GM21825 (cell line): ENCODE data around the gene XKR7.
"Not testable (repeated sequence)": the region's sequence is repeated elsewhere in the genome, so short reads cannot be mapped to it uniquely, and the experiment has no call there.

Experiments used
- ATAC-seq: cut with Tn5 transposase; IDR thresholded peaks from one replicate; pipeline ENCODE4 v1.9.1; 2021; ENCODE audit warnings: mild to moderate bottlenecking, moderate library complexity; ENCODE audit not compliant: unreplicated experiment

Gene XKR7, protein sequence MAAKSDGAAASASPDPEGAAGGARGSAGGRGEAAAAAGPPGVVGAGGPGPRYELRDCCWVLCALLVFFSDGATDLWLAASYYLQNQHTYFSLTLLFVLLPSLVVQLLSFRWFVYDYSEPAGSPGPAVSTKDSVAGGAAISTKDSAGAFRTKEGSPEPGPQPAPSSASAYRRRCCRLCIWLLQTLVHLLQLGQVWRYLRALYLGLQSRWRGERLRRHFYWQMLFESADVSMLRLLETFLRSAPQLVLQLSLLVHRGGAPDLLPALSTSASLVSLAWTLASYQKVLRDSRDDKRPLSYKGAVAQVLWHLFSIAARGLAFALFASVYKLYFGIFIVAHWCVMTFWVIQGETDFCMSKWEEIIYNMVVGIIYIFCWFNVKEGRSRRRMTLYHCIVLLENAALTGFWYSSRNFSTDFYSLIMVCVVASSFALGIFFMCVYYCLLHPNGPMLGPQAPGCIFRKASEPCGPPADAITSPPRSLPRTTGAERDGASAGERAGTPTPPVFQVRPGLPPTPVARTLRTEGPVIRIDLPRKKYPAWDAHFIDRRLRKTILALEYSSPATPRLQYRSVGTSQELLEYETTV

DNA sequence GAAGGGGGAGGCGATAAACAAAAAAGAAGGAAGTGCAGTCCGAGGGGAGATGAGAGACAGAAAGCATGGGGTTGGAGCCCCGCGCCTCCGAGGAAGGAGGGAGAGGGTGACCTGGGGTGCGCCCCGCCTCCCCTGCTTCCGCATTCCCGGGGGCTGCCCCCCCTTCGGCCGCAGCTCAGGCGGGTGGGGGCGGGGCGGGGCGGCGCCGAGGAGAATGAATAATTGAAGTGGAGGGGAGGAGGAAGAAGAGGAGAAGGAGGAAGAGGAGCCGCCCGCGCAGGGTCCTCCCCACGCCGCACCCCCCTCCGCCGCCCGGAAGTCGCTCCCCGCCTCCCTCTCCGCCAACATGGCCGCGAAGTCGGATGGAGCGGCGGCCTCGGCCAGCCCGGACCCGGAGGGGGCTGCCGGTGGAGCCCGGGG lies at the start of gene XKR7:
Gene XKR7 (plus strand): TSS at position 322 of the 420 bp plus-strand sequence. CDS start 25 bp downstream, at position 347.
- ATAC-seq = no peak

DNA sequence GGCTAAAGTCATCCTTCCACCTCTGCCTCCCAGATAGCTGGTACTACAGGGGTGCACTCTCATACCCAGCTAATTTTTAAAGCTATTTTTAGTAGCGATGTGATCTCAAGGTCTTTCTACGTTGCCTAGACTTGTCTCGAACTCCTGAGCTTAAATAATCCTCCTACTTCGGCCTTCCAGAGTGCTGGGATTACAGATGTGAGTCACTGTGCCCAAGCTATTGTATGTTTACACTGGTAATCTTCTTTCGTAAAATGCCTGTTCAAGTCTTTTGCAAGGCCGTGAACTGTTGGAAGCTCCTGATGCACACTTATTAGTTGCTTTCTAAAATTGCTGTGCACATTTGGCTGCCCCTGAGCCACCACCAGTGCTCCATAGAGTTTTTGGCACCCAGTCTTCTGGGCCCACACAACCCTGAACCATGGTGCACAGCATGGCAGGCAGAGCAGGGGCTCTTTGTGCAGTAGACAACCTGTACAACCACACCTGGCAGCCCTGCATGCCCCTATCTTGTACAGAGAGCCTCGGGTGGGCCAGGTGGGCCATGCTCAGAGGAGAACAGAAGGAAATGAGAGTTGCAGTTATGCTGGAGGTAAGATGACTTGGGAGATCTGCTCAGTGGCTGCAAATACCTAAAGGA lies 49.4 kb upstream of the XKR7 start:
- no peak for ATAC-seq

DNA sequence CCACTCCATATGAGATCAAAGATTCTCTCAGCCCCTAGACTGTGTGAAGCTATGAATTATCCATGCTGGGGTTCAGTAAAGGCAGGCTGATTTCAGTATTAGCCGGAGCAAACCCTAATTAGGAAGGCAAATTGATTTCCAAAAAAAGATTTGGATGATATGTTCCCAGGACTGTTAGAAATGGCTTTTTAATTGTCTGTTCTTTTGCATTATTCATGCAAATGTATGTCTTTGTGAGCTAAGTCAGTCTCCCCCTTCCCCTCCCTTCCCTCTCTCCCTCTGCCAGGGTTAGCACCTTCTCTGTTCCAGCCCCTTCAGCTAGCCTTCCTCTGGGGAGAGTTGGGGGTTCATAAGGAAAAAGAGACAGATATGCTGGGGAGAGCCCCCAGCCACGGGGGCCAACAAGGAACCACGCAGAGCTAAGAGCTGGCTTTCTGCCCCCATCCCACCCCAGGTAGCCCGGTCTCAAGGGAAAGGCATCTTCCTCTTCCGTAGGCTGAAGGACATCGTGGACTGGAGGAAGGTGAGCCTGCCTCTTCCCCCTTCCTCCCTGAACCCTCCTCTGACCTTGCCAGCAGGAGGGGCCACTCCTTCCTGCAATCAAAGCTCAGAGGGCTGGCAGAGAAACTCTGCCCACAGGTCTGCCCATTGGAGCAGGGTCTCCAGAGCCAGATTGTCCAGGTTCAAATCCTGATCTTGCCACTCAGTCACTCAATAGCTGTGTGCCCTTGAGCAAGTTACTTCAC lies 48.4 kb upstream of the XKR7 start:
- ATAC-seq = no peak

DNA sequence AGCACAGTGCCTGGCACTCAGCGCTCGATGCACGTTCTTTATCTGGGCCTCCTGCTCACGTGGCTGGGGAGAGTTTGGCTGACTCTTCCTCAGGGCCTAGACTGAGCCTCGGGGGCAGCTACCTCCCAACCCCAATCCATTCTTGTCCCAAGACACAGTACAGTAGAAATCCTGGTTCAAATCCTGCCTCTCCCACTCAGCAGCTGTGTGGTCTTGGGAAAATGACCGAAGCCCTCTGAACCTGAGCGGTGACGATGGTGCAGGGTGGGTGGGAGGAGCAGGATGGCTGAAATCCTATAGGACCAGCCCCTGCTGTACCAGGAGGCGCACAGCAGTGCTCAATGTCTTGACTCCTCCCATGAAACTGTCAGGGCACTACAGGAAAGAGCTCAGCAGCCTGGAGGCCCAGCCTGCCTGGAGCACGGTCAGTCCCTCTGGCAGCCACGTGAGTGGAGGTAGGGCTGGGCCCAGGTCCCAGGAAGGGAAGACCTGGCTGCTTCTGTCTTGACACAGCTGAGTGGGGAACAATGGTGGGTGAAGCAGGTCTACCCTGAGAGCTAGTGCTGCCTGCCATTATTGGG lies 47.6 kb upstream of the XKR7 start:
- no peak for ATAC-seq

DNA sequence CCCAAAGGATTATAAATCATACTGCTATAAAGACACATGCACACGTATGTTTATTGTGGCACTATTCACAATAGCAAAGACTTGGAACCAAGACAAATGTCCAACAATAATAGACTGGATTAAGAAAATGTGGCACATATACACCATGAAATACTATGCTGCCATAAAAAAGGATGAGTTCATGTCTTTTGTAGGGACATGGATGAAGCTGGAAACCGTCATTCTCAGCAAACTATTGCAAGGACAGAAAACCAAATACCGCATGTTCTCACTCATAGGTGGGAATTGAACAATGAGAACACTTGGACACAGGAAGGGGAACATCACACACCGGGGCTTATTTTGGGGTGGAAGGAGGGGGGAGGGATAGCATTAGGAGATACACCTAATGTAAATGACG lies 46.5 kb upstream of the XKR7 start:
- ATAC-seq = not testable (repeated sequence)

DNA sequence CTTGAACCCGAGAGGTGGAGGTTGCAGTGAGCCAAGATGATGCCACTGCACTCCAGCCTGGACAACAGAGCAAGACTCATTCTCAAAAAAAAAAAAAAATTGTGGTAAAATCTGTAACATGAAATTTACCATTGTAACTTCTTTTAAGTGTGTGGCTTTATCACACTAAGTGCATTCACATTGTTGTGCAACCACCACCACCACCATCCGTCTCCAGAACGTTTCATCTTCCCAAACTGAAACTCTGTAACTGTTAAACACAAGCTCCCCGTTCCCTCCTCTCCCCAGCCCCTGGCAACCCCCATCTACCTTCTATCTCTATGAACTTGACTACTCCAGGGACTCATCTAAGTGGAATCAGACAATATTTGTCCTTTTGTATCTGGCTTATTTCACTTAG lies 45.8 kb upstream of the XKR7 start:
- ATAC-seq = no peak

DNA sequence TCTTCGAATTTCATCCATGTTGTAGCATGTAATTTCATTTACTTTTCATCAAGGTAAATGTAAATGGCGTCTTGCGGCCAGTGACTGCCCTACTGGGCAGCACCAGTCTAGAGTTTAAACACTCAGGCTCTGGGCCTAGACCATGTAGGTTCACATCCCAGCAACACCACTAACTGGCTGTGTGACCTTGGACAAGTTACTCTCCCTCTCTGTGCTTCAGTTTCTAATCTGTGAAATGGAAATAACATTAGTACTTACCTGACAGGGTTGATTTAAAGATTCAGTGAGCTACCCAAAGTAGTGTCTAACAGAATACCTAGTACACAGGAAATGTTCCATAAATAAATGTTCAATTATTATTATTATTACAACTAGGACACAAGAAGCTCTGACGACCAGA lies 45.4 kb upstream of the XKR7 start:
- ATAC-seq = no peak

DNA sequence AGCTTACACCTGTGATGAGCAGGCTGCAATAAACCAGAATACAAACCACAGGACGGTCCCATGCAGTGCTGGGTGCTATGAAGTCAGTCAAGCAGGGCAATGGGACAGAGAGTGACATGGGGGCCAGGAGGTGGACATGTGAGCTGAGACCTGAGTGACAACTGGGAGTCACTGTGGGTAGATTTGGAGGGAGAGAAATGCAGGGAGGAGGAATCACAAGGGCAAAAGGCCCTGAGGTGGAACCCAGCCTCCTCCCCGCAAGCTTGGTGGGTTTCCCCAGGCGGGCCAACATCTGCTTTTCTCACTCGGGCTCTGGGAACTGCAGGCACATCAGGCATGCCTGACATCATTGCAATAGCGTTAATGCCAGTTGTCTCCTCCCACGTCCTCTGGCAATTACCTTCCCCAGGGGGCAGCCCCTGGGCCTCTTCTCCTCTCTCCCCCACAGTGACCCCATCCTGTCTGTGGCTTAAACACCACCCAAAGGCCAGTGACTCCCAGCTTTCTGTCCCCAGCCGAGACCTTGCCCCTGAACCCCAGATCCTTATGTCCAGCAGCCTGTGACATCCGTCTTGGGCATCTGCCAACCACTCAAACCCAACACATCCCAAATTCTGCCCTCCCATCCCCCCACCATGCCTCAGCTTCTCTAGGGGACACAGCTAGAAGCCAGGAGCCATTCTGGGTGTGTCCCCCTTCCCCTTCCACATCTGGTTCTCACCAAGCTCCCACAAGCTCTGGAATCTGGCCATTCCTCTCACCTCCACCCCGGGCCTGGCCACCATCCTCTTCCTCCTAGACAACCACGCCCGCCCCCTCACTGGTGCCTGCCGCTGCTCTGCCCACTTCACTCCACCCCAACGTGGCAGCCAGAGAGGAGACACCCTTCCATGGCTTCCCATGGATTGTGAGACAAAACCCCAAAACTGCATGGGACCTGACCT lies 44.3 kb upstream of the XKR7 start:
- peak; percentile 76 for ATAC-seq

DNA sequence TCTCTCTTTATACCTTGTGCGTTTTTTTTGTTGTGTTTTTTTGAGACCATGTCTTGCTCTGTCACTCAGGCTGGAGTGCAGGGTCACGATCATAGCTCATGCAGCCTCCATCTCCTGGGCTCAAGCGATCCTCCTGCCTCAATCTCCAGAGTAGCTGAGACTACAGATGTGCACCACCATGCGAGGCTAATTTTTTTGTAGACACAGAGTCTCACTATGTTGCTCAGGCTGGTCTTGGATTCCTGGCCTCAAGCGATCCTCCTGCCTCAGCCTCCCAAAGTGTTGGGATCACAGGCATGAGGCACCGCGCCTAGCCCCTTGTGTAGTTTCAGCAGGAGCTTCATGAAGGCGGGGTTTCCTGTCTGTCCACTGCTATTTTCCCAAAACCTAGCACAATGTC lies 43.4 kb upstream of the XKR7 start:
- ATAC-seq = no peak

DNA sequence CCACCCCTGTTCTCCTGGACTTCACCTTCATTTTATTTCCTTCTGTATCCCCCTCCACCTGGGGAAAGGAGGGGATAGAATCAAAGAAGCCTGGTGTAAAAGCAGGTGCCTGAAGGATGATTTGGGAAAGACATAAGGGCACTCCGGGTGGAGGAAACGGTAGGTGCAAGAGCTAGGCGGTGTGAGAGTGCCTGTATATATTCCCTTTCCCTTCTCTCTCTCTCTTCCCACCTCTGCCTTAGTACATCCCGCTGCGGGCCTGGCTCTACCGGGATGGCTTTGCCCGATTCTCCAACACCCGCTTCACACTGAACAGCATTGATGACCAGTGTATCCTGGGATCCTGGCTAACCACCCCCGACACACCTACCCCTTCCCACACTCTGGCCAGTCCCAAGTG lies 42.3 kb upstream of the XKR7 start:
- no peak for ATAC-seq

DNA sequence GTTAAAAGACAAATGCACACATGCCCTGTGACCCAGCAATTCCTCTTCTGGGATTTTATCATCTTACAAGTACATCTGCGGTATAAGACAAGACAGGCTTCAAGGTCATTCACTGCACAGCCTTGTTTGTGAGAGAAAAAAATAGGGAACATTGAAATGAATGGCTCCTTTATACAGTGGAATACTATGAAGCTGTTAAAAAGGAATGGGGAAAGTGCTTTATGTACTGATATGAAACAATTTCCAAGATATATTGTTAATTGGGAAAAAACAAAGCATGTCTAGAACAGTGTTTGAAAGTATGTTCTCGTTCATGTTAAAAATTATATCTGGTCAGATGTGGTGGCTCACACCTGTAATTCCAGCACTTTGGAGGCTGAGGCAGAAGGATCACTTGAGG lies 41.5 kb upstream of the XKR7 start:
- ATAC-seq = no peak

DNA sequence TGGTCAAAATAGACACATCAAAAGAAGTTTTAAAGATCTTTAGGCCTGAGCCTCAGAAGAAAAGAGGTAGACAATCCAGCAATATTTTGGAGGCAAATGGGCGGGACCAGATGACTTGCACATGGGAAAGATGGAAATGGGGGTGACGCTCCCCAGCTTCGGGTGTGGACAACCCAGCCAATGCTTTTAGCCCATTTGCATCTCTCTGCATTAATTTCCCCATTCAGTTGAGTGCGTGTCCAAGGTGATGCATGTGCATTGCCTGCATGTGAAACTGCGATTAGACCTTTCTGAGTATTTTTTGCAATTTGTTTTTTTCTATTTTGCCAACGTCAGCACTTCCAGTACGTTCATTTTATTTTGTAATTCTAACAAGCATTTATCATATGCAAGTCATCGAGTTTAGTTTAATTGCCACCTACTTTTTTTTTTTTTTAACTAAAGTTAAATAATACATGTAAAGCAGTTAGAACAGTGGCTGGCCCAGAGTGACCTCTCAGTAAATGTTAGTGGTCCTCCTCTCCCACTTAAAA lies 40.3 kb upstream of the XKR7 start:
- no peak for ATAC-seq

DNA sequence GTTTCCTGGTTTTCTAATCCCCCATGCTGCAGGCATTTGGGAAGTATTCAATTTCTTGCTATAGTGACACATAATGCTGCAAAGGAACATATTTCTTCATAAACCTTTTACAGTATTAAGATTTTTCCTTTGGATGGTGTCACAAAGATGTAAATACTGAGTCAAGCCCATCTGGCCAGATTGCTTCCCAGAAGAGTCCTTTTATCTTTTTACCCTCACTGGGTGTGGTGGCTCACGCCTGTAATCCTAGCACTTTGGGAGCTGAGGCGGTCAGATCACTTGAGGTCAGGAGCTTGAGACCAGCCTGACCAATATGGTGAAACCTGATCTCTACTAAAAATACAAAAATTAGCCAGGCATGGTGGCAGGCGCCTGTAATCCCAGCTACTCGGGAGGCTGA lies 38.3 kb upstream of the XKR7 start:
- not testable (repeated sequence) for ATAC-seq

DNA sequence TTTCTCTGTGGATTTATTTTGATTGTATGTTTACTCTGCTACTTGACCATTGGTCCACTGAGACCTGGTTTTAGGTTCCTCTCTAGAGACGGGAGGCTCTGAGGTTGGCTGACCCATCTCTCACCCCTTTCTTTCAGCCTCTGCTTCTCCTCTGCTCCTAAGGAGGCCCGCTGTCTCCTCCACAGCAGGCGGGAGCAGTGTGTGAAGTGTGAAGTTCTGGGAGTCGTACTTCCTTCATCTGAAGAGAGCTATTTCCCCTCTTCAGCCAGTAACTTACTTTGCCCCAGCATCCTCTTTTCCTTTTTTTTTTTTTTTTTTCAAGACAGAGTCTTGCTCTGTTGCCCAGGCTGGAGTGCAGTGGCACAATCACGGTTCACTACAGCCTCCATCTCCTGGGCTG lies 37.2 kb upstream of the XKR7 start:
- no peak for ATAC-seq

DNA sequence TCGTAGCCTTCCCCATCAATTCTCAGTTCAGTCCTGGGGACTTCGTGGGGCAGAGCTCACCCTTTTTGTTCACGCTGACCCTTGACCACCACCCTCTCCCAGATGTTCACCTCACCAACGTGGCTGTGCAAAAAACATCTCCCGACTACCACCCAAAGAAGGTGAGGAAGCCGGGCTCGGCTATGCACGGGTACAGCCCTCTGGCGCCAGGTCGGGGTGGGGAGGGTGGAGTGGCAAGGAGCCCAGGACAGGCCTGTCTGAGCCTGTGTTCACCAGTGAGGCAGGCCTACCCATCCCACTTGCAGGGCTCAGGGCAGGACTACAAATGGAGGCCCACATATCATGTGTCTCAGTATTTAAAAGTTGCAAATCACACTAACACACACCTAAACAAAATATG lies 34.3 kb upstream of the XKR7 start:
- ATAC-seq = no peak

DNA sequence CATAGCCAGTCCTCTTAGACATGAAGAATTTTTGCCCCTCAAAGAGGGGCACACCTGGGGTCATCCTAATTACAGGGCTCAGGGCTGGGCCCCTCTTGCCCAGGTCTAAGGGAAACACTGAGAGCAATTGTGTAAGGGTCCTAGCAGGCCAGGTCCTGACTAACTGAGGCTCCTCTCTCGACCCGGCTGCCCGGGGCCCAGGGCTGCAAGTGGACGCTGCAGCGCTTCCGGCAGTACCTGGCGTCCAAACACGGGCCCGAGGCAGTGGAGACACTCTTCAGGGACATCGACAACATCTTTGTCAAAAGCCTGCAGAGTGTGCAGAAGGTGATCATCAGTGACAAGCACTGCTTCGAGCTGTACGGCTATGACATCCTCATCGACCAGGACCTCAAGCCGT lies 33.5 kb upstream of the XKR7 start:
- ATAC-seq = no peak

DNA sequence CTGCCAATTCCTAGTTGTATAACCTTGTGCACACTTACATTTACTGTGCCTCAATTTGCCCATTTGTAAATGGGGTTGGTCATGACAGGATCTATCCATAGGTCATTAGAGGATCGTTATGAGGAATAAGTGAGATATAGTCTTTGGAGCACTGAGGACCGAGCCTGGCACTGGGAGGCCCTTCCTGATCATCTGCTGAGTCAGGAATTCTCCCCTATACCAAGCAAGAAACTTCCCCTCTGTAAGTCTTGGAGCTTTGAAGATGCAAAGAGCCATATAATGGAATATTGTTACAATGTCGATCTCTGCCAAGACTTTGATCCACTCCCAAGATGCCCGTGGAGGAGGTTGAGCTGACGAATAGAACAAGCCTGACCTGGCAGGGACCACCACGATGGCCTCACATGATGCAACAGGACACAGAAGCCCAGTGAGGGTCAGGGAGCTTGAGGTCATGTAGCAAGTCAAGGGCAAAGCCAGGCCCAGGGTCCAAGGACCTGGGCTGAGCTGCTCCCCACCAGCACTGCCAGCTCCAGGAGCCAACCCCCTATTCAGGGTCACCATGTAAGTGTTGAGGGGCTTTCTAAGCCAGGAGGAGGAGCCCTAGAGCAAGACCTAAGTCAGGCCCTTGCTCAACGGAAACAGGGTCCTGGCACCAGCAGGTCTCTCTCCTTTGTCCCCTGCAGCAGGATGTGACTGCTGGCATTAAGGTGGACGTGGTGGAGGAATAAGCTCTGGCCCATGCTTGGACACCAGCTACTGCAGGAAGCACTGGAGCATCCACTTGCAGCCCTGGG lies 32.8 kb upstream of the XKR7 start:
- no peak for ATAC-seq

DNA sequence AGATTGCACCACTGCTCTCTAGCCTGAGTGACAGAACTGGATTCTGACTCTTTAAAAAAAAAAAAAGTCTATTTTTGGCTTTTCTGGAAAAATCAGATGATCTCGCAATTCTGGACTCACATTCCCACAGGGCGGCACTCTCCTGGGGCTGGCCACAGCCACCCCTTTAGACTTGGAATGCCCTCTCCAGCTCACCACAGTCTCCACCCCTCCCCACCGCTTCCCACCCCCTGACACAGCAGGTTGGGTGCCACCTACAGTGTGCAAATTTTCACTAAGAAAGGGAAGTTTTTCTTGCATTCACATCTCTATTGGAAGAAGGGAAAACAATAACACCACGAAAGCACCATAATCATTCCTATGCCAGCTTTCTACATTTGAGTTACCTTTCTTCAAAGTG lies 31.5 kb upstream of the XKR7 start:
- no peak for ATAC-seq

DNA sequence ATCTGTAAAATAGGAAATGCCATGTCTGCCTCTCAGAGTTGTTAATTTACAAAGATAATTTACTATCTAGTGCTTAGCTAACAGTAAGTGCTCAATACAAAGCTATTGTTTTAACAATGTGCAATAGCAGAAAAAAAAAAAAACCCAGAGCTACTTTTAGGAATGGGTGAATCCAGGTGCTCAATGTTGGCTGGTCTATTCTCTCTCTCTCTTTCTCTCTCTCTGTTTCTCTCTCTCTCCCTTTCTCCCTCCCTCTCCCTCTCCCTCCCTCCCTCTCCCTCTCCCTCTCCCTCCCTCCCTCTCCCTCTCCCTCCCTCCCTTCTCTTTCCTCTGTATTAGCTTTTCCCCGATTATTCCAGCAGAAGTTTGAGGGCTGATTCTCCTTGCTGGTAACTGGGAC lies 30.1 kb upstream of the XKR7 start:
- ATAC-seq = no peak
